ENCODE measurements around the gene PGPEP1.

- TF ChIP-seq CTCF (conservative IDR thresholded peaks at IDR 0.05; ENCODE audit: low read depth, low read length) (no peak), EZH2 (IDR thresholded peaks at IDR 0.05; ENCODE audit: borderline replicate concordance, low read depth, low read length, poor library complexity, severe bottlenecking) (no peak)
Observed at GRCh38 chr19:18344582-18344950, 4.2 kb downstream of the PGPEP1 start.
